NCI-H187 (cell line): ENCODE results near the gene PRRC2A.

Experiments used
- DNase-seq, 2 experiments: peaks; one replicate each; lab custom pipeline; 2025; lab: John Stamatoyannopoulos, UW

The PRRC2A gene

DNA sequence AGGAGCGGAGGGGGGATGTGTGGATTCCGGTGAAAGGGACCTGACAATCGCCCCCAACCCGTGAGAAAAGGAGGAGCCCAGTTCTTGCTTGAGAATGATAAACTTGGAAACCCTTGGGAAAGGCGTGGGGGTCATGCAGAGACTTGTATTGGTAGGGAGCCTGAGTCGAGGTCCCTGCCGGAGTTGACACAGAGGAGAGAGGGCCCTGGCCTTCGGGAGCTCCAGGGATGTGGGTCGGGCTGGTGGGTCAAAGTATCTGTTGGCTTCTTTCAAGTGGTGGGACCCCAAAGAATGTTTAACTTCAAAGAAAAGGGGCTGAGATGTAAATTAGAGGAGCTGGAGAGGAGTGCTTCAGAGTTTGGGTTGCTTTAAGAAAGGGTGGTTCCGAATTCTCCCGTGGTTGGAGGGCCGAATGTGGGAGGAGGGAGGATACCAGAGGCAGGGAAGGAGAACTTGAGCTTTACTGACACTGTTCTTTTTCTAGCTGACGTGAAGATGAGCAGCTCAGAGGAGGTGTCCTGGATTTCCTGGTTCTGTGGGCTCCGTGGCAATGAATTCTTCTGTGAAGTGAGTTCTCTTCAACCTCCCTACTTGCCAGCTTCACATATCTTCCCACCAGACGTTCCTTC, 45.9 kb downstream of the PRRC2A start:
- no peak for DNase-seq

- no peak for DNase-seq
Measured at GRCh38 chr6:31669676-31670075, 49.2 kb downstream of the PRRC2A start, which contains the start of gene LY6G5B. Gene LY6G5B (plus strand): TSS chr6:31669976. CDS start chr6:31670951, 975 bp downstream.

DNA sequence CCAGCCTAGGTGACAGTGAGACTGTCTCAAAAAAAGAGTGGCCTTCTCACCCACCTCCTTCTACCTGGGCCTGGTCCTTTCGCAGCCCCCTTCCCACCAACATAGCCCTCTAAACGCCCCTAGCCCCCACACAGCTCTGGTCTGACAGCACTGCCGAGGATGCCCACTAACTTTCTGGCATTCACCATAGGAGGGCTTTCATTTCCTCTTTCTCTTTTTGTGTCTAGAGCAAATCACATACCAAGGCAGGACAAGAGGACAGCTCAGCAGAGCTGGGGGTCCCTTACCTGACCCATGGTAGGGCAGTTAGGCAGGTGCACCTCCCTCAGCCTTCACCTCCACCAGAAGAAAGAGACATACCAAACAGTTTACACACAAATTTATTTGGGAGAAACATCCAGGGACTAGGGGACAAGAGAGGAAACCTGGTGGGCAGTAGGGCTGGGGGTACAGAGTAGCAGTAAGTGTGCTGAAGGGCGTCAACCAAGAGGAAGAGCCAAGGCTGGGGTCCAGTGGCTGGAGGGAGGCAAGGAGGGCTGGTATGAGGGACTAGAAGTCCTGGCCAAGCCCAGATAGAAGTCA, 55.9 kb downstream of the PRRC2A start:
- DNase-seq: no peak

GRCh38 chr6:31676904-31677303, 56.4 kb downstream of the PRRC2A start:
- no peak for DNase-seq

- no peak for DNase-seq
Measured at GRCh38 chr6:31677955-31678354, 57.4 kb downstream of the PRRC2A start.

DNA sequence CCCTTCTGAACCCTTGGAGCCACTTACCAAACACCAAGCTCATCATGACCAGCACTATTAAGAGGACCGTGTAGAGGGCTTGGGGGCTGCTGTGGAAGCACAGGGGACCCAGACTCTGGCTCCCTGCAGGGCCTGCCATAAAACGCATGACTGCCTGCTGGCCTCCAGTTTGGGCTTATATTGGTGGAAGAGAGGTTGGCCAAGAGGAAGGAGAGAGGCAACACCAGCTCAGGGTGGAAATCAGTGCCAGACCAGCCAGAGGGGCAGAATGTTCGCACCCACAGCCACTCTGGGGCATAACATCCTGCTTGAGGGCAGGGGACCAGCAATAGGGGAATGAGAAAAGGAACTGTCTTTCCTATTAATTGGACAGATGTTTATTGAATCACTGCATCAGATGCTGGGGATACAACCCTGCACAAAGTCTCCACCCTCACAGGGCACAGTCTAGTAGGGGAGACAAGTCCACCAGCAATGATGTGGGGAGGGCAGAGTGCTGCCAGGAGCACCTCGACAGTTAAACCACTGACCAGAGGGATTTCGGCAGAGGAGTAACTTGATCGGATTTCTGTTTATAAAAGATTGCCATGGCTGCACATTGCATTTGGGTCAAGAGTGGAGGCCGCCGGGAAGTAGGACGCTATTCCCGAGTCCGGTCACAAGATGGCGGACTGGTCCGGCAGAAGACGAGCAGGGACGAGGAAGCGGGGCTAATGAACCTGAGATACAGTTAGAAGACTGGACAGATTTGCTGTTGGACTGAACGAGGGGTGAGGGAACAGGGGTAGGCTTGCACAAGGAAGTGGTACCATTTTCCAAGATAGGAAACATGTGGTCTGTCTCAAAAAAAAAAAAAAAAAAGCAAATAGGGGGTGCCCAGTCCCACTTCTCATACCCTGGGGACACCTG, 60.0 kb downstream of the PRRC2A start, which contains the start of gene LY6G5C:
Gene LY6G5C, minus strand, starts transcription at position 842 of the 909 bp plus-strand sequence. Its CDS starts 694 bp downstream, at position 148.
- peak; percentile 18 to 60 for DNase-seq

- peak in 1 of 2 experiments; percentile 3 for DNase-seq
Measured at GRCh38 chr6:31681135-31681671, 60.7 kb downstream of the PRRC2A start.

- DNase-seq: no peak
Measured at GRCh38 chr6:31683591-31683990, 63.1 kb downstream of the PRRC2A start.

GRCh38 chr6:31686483-31686882, 66.0 kb downstream of the PRRC2A start:
- no peak for DNase-seq

GRCh38 chr6:31687321-31687720, 66.8 kb downstream of the PRRC2A start:
- no peak for DNase-seq
